NB4 (cell line): ENCODE results near the gene MAST1.
A peak's percentile ranks its signal among the peaks of the same experiment; 100 is the strongest.

ENCODE experiments used
- DNase-seq: peaks from one replicate; pipeline ENCODE4 v3.0.0; 2010; ENCODE audit warnings: low read depth
- H3K4me3 ChIP-seq: one replicate; pipeline ENCODE4 v1.5.1; 2011; ENCODE audit warnings: mild to moderate bottlenecking, low read depth, low read length, moderate library complexity
- CTCF ChIP-seq: IDR thresholded peaks from one replicate; pipeline ENCODE4 v1.5.1; 2012; ENCODE audit warnings: low read depth, low read length
- MAX ChIP-seq: IDR thresholded peaks from 2 replicates; pipeline ENCODE4 v1.6.1; 2011; ENCODE audit warnings: low read depth, low read length
- MYC ChIP-seq: IDR thresholded peaks from 2 replicates; pipeline ENCODE4 v1.6.1; 2011; ENCODE audit warnings: low read depth, low read length
- POLR2A ChIP-seq: IDR thresholded peaks from 2 replicates; pipeline ENCODE4 v1.6.1; 2011; ENCODE audit warnings: mild to moderate bottlenecking; ENCODE audit not compliant: insufficient read length; ENCODE audit errors: extremely low read depth

MAST1 gene

GRCh38 chr19:12838182-12838885 is at the start of gene MAST1:
MAST1 (plus strand) TSS chr19:12838515; CDS start chr19:12838573, 58 bp downstream.
- DNase-seq, result peak; percentile 59
- no peak within 1 kb of the TSS for H3K4me3 ChIP-seq
- TF ChIP-seq MAX, result no peak
- TF ChIP-seq CTCF, result peak; percentile 22

- TF ChIP-seq POLR2A (no peak), MAX (no peak; the same call in 1 of the 2 replicates), MYC (no peak), CTCF (no peak)
- peak; percentile 69 for DNase-seq
- H3K4me3 ChIP-seq, result peak overlapping the region; percentile 56
These were observed 49.6 kb upstream of the MAST1 start for GRCh38 chr19:12788682-12789097.

GRCh38 chr19:12789098-12789903 is 49.0 kb upstream of the MAST1 start:
- peak overlapping the region; percentile 56 for H3K4me3 ChIP-seq
- no peak for TF ChIP-seq MAX
- TF ChIP-seq MYC, result no peak
- DNase-seq, result no peak

- TF ChIP-seq MYC, result peak; percentile 85
- no peak for TF ChIP-seq CTCF
- peak; percentile 55 for TF ChIP-seq MAX
- TF ChIP-seq POLR2A, result peak; percentile 23
- H3K4me3 ChIP-seq, result peak overlapping the region; percentile 57
- DNase-seq, result peak; percentile 99
These were observed 48.3 kb upstream of the MAST1 start for GRCh38 chr19:12789904-12790619.

GRCh38 chr19:12790628-12791344 is 47.5 kb upstream of the MAST1 start:
- no peak for DNase-seq
- peak overlapping the region; percentile 57 for H3K4me3 ChIP-seq
- TF ChIP-seq CTCF, result no peak
- no peak for TF ChIP-seq MYC
- no peak; the same call in 1 of the 2 replicates for TF ChIP-seq MAX
- no peak for TF ChIP-seq POLR2A
